Transverse colon (tissue), 4 donors: ENCODE data around the gene AIFM2. TPM values are rescaled to one million over a fixed set of nuclear protein-coding genes. Genes with fewer than 3 reads are reported as not detected.

Experiments used
- DNase-seq: peaks from one replicate; pipeline ENCODE4 v3.0.0-alpha.2; 2019
- H3K27ac ChIP-seq, 4 donors: fragments of 200-600 bp; sonication (generic); 2 replicates each; pipeline ENCODE4 v1.5.1; 2016 to 2018; ENCODE audit warnings: inconsistent platforms in 4 of 4
- H3K27me3 ChIP-seq: fragments of 200-600 bp; sonication (generic); 2 replicates; pipeline ENCODE4 v1.5.1; 2017; ENCODE audit warnings: inconsistent platforms
- H3K36me3 ChIP-seq, 4 donors: fragments of 200-600 bp; sonication (generic); 2 replicates each; pipeline ENCODE4 v1.5.1; 2017 to 2019; ENCODE audit warnings: inconsistent platforms in 4 of 4
- H3K4me1 ChIP-seq, 4 donors: fragments of 200-600 bp; sonication (generic); 2 replicates each; pipeline ENCODE4 v1.5.1; 2017 to 2020; ENCODE audit warnings: inconsistent platforms in 4 of 4
- H3K4me3 ChIP-seq, 4 donors: fragments of 200-600 bp; sonication (generic); 1 replicate in 1 of 4; 2 replicates in 3 of 4; pipeline versions ENCODE4 v1.5.1 to v1.6.1; 2017 to 2019; ENCODE audit warnings: inconsistent platforms in 4 of 4
- H3K9me3 ChIP-seq, 2 donors: fragments of 200-600 bp; sonication (generic); 2 replicates each; pipeline ENCODE4 v1.5.1; 2017 to 2019; ENCODE audit warnings: inconsistent platforms in 2 of 2
- EP300 ChIP-seq: sonication (generic); formaldehyde crosslinking; IDR thresholded peaks from one replicate; pipeline ENCODE4 v1.6.1; 2017; ENCODE audit warnings: antibody characterized with exemption, low read depth
- POLR2A ChIP-seq: fragments of 450-650 bp; IDR thresholded peaks from one replicate; pipeline ENCODE4 v1.6.1; 2016; ENCODE audit warnings: antibody characterized with exemption, mild to moderate bottlenecking, moderate library complexity
- POLR2AphosphoS5 ChIP-seq, 3 donors: sonication (generic); formaldehyde crosslinking; IDR thresholded peaks; one replicate each; pipeline ENCODE4 v1.6.1; 2016; ENCODE audit warnings: antibody characterized with exemption in 3 of 3
- WGBS, 2 donors: methylation state at CpG; one replicate each; pipeline ENCODE4 v1.1.5; 2018; ENCODE audit warnings: low coverage in 1 of 2; 5-methylcytosine and 5-hydroxymethylcytosine counted together
- in situ Hi-C, 4 donors: fragments of 200-750 bp; cut with MboI; loops; one replicate each; pipeline versions ENCODE4 v1.15.0 to v1.15.1; 2017; ENCODE audit warnings: low sequenced_read_pairs in 3 of 4, low pct_ligation_motif_present in 1 of 4, low pct_unique_long_range_greater_than_20kb in 1 of 4
- intact Hi-C: fragments of 100-400 bp; cut with DNase I; formaldehyde crosslinking; loops from one replicate; pipeline ENCODE4 v1.15.1; 2023; ENCODE audit warnings: low total_unique reads
- total RNA-seq, 4 donors: library from RNA; depleted of rRNA; stranded (reverse); fragments of >200 nt; gene quantifications; one replicate each; pipeline ENCODE4 v1.1.0, GENCODE V29; 2016
- TF ChIP-seq, protein P1 (sequence below), 5 experiments: fragments of 200-600 bp in 3 of 5; fragments of 450-650 bp in 2 of 5; sonication (generic) in 3 of 5; IDR thresholded peaks; 1 replicate in 2 of 5; 2 replicates in 3 of 5; pipeline ENCODE4 v1.5.1; 2016 to 2017; ENCODE audit warnings: antibody characterized with exemption in 5 of 5, inconsistent platforms in 3 of 5, mild to moderate bottlenecking in 2 of 5, moderate library complexity in 1 of 5

Gene AIFM2
- total RNA-seq, 4 donors from 2014 or later = 3.8 to 27.0 (median 23.9) TPM

DNA sequence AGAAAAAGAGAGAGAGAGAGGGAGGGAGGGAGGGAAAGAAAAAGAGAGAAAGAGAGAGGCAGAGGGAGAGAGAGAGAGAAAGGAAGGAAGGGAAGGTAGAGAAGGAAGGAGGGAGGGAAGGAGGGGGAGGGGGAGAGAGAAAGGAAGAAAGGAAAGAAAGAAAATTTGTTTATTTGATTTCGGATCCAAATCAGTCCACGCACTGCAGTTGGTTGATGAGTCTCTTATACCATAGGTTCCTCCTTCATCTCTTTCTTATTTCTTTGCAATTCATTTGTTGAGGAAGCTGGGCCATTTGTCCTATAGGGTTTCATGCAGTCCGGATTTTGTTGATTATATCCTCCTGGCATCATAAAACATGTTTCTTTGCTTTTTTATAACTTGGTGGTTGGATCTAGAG lies 34.4 kb downstream of the AIFM2 start:
- TF ChIP-seq POLR2AphosphoS5 (IDR thresholded peaks at IDR 0.05) (no peak), POLR2A (no peak), EP300 (no peak)
- TF ChIP-seq, protein P1, sequence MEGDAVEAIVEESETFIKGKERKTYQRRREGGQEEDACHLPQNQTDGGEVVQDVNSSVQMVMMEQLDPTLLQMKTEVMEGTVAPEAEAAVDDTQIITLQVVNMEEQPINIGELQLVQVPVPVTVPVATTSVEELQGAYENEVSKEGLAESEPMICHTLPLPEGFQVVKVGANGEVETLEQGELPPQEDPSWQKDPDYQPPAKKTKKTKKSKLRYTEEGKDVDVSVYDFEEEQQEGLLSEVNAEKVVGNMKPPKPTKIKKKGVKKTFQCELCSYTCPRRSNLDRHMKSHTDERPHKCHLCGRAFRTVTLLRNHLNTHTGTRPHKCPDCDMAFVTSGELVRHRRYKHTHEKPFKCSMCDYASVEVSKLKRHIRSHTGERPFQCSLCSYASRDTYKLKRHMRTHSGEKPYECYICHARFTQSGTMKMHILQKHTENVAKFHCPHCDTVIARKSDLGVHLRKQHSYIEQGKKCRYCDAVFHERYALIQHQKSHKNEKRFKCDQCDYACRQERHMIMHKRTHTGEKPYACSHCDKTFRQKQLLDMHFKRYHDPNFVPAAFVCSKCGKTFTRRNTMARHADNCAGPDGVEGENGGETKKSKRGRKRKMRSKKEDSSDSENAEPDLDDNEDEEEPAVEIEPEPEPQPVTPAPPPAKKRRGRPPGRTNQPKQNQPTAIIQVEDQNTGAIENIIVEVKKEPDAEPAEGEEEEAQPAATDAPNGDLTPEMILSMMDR (IDR thresholded peaks at IDR 0.05) = no peak
- Histone ChIP-seq H3K9me3 (no peaks in the 10 kb centered on the region), H3K36me3 (no peaks in the 10 kb centered on the region), H3K27ac (no peak overlapping the region), H3K4me1 (no peaks in the 10 kb centered on the region), H3K27me3 (no peaks in the 10 kb centered on the region), H3K4me3 (no peak overlapping the region)
- in situ Hi-C loops = no loop called here
- WGBS, 2 donors = 92 to 100% methylated on average over 1 to 3 of the region's 3 CpGs
- DNase-seq = no peak
- intact Hi-C loops = no loop called here

DNA sequence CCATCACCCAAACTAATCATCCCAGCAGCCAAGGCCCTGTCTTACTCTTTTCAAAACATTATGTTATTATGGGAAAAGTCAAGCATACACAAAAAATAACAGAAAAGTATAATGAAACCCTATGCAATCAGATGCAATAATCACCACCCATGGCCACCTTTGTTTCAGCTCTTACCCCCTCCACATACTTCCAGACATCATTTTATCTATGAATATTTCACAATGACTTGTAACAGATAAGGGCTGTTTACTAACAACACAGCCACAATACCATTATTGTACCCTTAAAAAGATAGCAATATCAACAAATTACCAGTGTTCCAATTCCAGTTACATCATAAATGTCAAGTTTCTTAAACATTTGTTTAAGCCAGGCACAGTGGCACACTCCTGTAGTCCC lies 35.2 kb downstream of the AIFM2 start:
- DNase-seq = no peak
- intact Hi-C loops (no loop called here), in situ Hi-C loops (no loop called here)
- Histone ChIP-seq H3K4me1 (no peaks in the 10 kb centered on the region), H3K9me3 (no peaks in the 10 kb centered on the region), H3K27ac (no peak overlapping the region), H3K4me3 (no peak overlapping the region), H3K27me3 (no peaks in the 10 kb centered on the region), H3K36me3 (no peaks in the 10 kb centered on the region)
- TF ChIP-seq POLR2A (no peak), POLR2AphosphoS5 (IDR thresholded peaks at IDR 0.05) (no peak), EP300 (no peak)
- TF ChIP-seq, protein P1 (IDR thresholded peaks at IDR 0.05) = no peak

DNA sequence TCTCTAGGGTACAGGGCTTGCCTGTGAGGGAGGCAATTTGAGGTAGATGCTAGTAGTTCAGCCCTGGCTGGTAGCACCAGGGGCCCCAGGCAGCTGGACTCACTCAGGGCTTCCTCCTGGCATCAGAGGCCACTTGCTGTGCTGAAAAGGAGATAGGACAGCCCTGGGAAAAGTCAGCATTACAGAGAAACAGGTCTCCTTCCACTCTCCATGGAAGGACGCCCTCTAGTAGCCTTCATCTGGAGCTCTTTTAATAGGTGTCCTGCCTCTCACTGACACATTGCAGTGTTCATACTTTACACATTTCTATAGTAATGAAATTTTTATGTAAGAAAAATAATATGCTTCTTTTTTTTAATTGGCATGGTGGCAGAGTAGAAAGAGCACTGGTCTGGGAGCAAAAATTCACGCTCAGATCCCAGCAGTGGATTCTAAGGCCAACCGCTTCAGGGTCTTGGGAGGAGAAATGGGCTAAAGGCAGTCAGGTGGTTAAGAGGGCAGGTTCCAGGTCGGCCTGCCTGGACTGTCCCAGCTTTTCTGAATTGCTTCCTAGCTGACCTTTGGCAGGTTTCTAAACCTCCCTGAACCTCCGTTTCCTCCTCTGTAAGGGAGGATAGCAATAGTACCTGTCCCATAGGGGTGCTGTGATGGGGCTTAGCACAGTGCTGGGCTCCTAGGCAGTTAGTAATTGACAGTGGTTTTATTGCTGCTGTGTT lies 35.8 kb downstream of the AIFM2 start:
- TF ChIP-seq POLR2A = no peak
- no peak for TF ChIP-seq EP300
- TF ChIP-seq, protein P1 (IDR thresholded peaks at IDR 0.05) = no peak
- no peak for TF ChIP-seq POLR2AphosphoS5 (IDR thresholded peaks at IDR 0.05)
- Histone ChIP-seq H3K27me3 (no peaks in the 10 kb centered on the region), H3K4me1 (no peaks in the 10 kb centered on the region), H3K9me3 (no peaks in the 10 kb centered on the region), H3K4me3 (no peak overlapping the region), H3K36me3 (no peaks in the 10 kb centered on the region), H3K27ac (no peak overlapping the region)
- in situ Hi-C loops (no loop called here), intact Hi-C loops (no loop called here)
- WGBS, 2 donors = 83 to 92% methylated on average over 4 to 5 of the region's 5 CpGs
- DNase-seq = no peak

DNA sequence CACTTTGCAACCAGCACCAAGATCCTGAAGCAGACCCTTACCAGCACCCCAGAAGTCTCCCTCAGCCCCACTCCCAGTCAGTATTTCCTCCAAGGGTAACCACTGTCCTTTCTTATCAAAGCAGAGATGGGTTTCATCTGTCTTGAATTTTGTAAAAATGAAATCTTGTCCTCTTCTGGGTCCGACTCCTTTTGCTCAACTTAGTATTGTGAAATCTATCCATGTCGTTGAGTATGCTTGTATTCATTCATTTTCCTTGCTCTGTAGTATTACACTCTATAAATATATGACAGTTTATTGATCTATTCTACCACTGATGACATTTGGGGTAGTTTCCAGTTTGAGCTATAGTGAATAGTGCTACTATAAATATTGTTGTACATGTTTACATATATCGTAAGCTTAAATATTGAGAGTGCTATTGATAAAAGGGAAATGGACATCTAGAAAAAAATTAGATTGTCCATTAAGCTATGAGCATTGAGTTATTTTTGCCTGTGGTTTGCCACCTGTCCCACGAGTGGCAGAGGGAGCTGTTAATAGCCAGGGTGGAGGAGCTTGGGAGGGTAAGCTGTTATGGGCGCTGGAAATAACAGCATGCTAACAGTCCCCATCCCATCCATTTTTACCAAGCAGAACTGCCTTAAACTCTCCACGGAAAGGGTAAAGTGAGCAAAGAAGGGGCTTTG lies 36.5 kb downstream of the AIFM2 start:
- no peaks in the 10 kb centered on the region for H3K9me3 ChIP-seq
- WGBS, 2 donors = 92 to 98% methylated on average over 6 of the region's 6 CpGs
- intact Hi-C loops = no loop called here
- H3K4me1 ChIP-seq = no peaks in the 10 kb centered on the region
- in situ Hi-C loops = no loop called here
- no peak overlapping the region for H3K27ac ChIP-seq
- DNase-seq = no peak
- no peak overlapping the region for H3K4me3 ChIP-seq
- no peaks in the 10 kb centered on the region for H3K27me3 ChIP-seq
- TF ChIP-seq, protein P1 (IDR thresholded peaks at IDR 0.05) = no peak
- no peak for TF ChIP-seq EP300
- TF ChIP-seq POLR2AphosphoS5 (IDR thresholded peaks at IDR 0.05) = no peak
- no peak for TF ChIP-seq POLR2A
- H3K36me3 ChIP-seq = no peaks in the 10 kb centered on the region
